Lung (tissue), 12 donors: Measurements from ENCODE around the gene CCDC174. TPM values are rescaled to one million over a fixed set of nuclear protein-coding genes. Genes with fewer than 3 reads are reported as not detected.

ENCODE experiments used
- ATAC-seq: fragments of 200-7000 bp; cut with Tn5 transposase; one replicate; pipeline ENCODE4 v1.9.1; 2020; ENCODE audit warnings: moderate number of reproducible peaks; ENCODE audit not compliant: insufficient read depth, low FRiP score
- DNase-seq, 3 donors: peaks; one replicate each; pipeline ENCODE4 v3.0.0-alpha.2; 2013 to 2017
- H3K27ac ChIP-seq, 2 donors: one replicate each; pipeline ENCODE4 v1.5.1; 2013; ENCODE audit warnings: mild to moderate bottlenecking in 2 of 2, moderate library complexity in 2 of 2, control low read depth in 1 of 2, inconsistent platforms in 1 of 2, low read depth in 1 of 2, low read length in 1 of 2
- H3K27me3 ChIP-seq, 3 donors: one replicate each; pipeline ENCODE4 v1.5.1; 2013; ENCODE audit warnings: low read length in 2 of 3; ENCODE audit not compliant: control insufficient read depth in 3 of 3, insufficient read depth in 3 of 3
- H3K36me3 ChIP-seq, 4 donors: one replicate each; pipeline ENCODE4 v1.5.1; 2013; ENCODE audit warnings: low read length in 4 of 4, mild to moderate bottlenecking in 1 of 4, moderate library complexity in 1 of 4; ENCODE audit not compliant: control insufficient read depth in 4 of 4, insufficient read depth in 4 of 4
- H3K4me1 ChIP-seq, 5 donors: one replicate each; pipeline ENCODE4 v1.5.1; 2013; ENCODE audit warnings: low read length in 5 of 5, mild to moderate bottlenecking in 2 of 5, moderate library complexity in 1 of 5; ENCODE audit not compliant: control insufficient read depth in 5 of 5, insufficient read depth in 5 of 5
- H3K4me3 ChIP-seq: one replicate; pipeline ENCODE4 v1.5.1; 2013; ENCODE audit warnings: mild to moderate bottlenecking, control low read depth, moderate library complexity
- H3K9ac ChIP-seq, 2 donors: one replicate each; pipeline ENCODE4 v1.5.1; 2013; ENCODE audit warnings: low read length in 2 of 2, control low read depth in 1 of 2; ENCODE audit not compliant: insufficient read depth in 1 of 2
- H3K9me3 ChIP-seq, 4 donors: one replicate each; pipeline ENCODE4 v1.5.1; 2013; ENCODE audit warnings: low read length in 3 of 4, mild to moderate bottlenecking in 1 of 4, moderate library complexity in 1 of 4; ENCODE audit not compliant: control insufficient read depth in 4 of 4, insufficient read depth in 3 of 4
- WGBS, 2 donors: extraction: QIAGEN DNeasy Blood & Tissue Kit; methylation state at CpG; one replicate each; pipeline ENCODE4 v1.1.7; 2013; 5-methylcytosine and 5-hydroxymethylcytosine counted together
- polyA plus RNA-seq, 2 donors: library from polyadenylated mRNA; stranded (reverse); fragments of 200-250 nt; gene quantifications; one replicate each; pipeline ENCODE4 v1.2.1, GENCODE V29; 2013
- total RNA-seq, 2 donors: library from RNA; depleted of rRNA in 1 of 2; stranded (reverse); fragments of >200 nt in 1 of 2; gene quantifications; one replicate each; pipeline ENCODE4 v1.2.1, GENCODE V29; 2014 to 2021
- TF ChIP-seq, protein P1 (sequence below): IDR thresholded peaks from 2 replicates; pipeline ENCODE4 v1.5.1; 2012; ENCODE audit warnings: mild to moderate bottlenecking; ENCODE audit errors: control extremely low read depth, extremely low read depth
- donor health status: control.
- donor health status: control.
- donor health status: Bipolar disorder and iron deficiency.
- donor health status: healthy.
- donor health status: DM: yes; HTN: yes; CAD: no.

The CCDC174 gene
- total and polyA plus RNA-seq, 4 donors = 11.7 to 25.0 (median 19.7) TPM

DNA sequence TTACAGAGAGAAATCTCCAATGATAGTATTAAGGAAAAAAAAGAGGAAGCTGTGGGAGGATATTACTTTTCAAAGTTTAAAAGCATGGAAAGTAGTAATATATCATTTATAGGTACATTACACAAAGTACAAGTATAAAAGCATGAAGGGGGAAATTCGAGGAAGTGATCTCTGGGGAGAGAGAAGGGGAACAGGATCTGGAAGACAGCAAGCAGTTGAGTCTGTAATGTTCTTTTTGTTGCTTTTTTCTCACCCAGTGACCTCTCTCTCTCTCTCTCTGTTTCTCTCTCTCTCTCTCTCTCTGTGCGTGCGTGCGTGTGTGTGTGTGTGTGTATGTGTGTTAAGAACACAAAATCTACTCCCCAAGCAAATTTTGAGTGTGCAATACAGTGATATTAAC, 33.6 kb downstream of the CCDC174 start:
- H3K27ac ChIP-seq = no peak overlapping the region
- ATAC-seq (no peak), DNase-seq (peak in 1 of 3 donors; percentile 16)
- H3K9me3 ChIP-seq = peaks cover 0 to 3% (median under 1%) of the 10 kb centered on the region in 4 donors
- H3K4me3 ChIP-seq = no peak overlapping the region
- peaks cover 0 to 4% (median 0%) of the 10 kb centered on the region in 5 donors for H3K4me1 ChIP-seq
- H3K36me3 ChIP-seq = peaks cover 0 to 2% (median 0%) of the 10 kb centered on the region in 4 donors
- WGBS, 2 donors = 17 to 45% methylated on average over 3 to 4 of the region's 4 CpGs
- no peaks in the 10 kb centered on the region for H3K27me3 ChIP-seq
- TF ChIP-seq, protein P1, sequence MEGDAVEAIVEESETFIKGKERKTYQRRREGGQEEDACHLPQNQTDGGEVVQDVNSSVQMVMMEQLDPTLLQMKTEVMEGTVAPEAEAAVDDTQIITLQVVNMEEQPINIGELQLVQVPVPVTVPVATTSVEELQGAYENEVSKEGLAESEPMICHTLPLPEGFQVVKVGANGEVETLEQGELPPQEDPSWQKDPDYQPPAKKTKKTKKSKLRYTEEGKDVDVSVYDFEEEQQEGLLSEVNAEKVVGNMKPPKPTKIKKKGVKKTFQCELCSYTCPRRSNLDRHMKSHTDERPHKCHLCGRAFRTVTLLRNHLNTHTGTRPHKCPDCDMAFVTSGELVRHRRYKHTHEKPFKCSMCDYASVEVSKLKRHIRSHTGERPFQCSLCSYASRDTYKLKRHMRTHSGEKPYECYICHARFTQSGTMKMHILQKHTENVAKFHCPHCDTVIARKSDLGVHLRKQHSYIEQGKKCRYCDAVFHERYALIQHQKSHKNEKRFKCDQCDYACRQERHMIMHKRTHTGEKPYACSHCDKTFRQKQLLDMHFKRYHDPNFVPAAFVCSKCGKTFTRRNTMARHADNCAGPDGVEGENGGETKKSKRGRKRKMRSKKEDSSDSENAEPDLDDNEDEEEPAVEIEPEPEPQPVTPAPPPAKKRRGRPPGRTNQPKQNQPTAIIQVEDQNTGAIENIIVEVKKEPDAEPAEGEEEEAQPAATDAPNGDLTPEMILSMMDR = no peak
- no peak overlapping the region for H3K9ac ChIP-seq

DNA sequence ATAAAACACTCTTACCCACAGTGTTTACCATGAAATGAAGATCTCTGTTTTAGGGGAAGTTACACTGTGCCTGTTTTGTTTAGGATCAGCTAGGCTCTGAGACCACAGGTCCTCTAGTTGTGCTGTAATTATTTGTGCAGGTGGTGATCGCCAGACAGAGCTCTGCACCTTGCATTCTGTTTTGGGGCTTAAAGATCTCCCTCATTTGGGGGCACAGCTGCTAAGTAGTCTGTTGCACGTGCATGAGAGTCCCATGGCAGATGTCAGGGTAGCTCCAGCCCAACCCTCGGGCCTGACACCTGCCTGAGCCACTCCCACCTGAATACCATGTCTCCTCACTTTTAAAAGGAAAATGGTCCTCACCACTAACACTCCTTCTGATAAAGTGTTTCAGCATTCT, 35.8 kb downstream of the CCDC174 start:
- WGBS, 2 donors = 68 to 71% methylated on average over 3 of the region's 3 CpGs
- H3K9ac ChIP-seq = no peak overlapping the region
- no peak overlapping the region for H3K27ac ChIP-seq
- DNase-seq (no peak), ATAC-seq (no peak)
- no peak overlapping the region for H3K4me3 ChIP-seq
- no peaks in the 10 kb centered on the region for H3K36me3 ChIP-seq
- TF ChIP-seq, protein P1 = no peak
- H3K27me3 ChIP-seq = no peaks in the 10 kb centered on the region
- no peaks in the 10 kb centered on the region for H3K9me3 ChIP-seq
- peaks cover 0 to 4% (median 0%) of the 10 kb centered on the region in 5 donors for H3K4me1 ChIP-seq

DNA sequence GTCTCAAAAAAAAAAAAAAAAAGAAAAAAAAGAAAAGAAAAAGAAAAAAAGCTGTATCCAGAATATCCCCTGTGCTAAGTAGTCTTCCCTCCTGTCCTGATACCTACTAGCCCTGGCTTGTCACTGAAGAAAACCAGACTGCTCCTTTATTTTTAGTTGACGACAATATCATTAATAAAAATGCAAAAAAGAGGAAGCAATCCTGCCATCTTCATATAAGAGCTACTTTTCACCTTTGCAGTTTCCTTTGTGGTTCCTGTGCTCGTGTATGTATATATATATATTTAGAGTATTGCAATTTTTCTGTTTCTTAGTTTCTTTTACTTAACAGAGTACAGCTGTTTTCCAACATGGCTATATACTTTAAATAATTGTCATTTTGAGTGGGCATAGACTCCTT, 37.0 kb downstream of the CCDC174 start:
- 23 to 66% methylated on average over 2 of the region's 2 CpGs for WGBS, 2 donors
- peaks cover 0 to 4% (median 0%) of the 10 kb centered on the region in 5 donors for H3K4me1 ChIP-seq
- no peaks in the 10 kb centered on the region for H3K27me3 ChIP-seq
- no peak overlapping the region for H3K9ac ChIP-seq
- ATAC-seq (no peak), DNase-seq (no peak)
- no peak overlapping the region for H3K27ac ChIP-seq
- H3K36me3 ChIP-seq = no peaks in the 10 kb centered on the region
- H3K9me3 ChIP-seq = no peaks in the 10 kb centered on the region
- no peak overlapping the region for H3K4me3 ChIP-seq
- TF ChIP-seq, protein P1 = no peak
